ENCODE data around the gene LYPD6.
"Not testable (repeated sequence)": the region's sequence is repeated elsewhere in the genome, so short reads cannot be mapped to it uniquely, and the experiment has no call there.

Gene LYPD6

GRCh38 chr2:149312039-149312438, 18.3 kb upstream of the LYPD6 start:
- no peak overlapping the region for H3K27ac ChIP-seq
- TF ChIP-seq, protein P1, sequence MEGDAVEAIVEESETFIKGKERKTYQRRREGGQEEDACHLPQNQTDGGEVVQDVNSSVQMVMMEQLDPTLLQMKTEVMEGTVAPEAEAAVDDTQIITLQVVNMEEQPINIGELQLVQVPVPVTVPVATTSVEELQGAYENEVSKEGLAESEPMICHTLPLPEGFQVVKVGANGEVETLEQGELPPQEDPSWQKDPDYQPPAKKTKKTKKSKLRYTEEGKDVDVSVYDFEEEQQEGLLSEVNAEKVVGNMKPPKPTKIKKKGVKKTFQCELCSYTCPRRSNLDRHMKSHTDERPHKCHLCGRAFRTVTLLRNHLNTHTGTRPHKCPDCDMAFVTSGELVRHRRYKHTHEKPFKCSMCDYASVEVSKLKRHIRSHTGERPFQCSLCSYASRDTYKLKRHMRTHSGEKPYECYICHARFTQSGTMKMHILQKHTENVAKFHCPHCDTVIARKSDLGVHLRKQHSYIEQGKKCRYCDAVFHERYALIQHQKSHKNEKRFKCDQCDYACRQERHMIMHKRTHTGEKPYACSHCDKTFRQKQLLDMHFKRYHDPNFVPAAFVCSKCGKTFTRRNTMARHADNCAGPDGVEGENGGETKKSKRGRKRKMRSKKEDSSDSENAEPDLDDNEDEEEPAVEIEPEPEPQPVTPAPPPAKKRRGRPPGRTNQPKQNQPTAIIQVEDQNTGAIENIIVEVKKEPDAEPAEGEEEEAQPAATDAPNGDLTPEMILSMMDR (conservative IDR thresholded peaks at IDR 0.05), result no peak

DNA sequence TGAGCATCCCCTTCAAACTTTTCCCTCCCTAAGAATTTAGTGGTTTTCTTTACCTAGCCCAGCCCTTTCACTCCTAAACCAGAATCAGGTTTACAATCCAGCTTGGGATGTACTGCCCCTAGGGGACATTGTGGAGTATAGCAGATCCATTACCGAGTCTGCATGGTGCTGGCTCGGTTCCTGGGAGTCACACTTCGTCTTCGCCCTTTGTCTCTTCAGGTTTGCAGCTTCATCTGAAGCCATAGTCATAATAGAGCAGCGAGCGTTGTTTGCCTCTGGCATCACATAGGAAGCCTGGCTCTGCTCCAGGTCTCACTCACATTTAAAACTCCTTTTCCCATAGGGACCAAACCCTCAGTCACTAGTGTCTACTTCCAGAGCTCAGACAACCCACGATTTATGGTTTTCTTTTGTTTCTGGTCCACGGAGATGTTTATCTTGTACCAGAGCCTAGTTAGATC, 16.8 kb upstream of the LYPD6 start:
- TF ChIP-seq, protein P1 (conservative IDR thresholded peaks at IDR 0.05), result peak; percentile 90
- no peak overlapping the region for H3K27ac ChIP-seq

- H3K27ac ChIP-seq, result no peak overlapping the region
- TF ChIP-seq, protein P1 (conservative IDR thresholded peaks at IDR 0.05), result no peak
Observed at GRCh38 chr2:149314687-149315086, 15.7 kb upstream of the LYPD6 start.

DNA sequence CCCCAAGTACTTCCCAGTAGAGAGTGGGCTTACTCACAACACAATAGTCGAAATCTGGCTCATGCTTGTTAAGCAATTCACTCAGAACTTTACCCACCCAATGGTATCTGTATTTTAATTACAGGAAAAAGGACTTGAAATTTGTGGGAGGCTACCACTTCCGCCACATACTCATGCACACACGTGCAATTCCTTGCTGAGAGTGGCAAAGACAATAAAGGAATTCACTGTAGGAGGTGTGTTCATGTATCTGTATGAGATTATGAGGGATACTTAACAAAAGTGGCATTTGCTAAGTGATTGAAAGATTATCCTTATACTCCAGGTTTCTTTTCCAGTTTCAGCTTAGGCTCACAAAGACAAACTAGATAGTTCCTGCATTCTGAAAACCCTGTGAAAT, 14.9 kb upstream of the LYPD6 start:
- H3K27ac ChIP-seq, result no peak overlapping the region
- TF ChIP-seq, protein P1 (conservative IDR thresholded peaks at IDR 0.05), result no peak

DNA sequence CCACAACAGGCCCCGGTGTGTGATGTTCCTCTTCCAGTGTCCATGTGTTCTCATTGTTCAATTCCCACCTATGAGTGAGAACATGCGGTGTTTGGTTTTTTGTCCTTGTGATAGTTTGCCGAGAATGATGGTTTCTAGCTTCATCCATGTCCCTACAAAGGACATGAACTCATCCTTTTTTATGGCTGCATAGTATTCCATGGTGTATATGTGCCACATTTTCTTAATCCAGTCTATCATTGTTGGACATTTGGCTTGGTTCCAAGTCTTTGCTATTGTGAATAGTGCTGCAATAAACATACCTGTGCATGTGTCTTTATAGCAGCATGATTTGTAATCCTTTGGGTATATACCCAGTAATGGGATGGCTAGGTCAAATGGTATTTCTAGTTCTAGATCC, 11.8 kb upstream of the LYPD6 start:
- H3K27ac ChIP-seq, result not testable (repeated sequence)

DNA sequence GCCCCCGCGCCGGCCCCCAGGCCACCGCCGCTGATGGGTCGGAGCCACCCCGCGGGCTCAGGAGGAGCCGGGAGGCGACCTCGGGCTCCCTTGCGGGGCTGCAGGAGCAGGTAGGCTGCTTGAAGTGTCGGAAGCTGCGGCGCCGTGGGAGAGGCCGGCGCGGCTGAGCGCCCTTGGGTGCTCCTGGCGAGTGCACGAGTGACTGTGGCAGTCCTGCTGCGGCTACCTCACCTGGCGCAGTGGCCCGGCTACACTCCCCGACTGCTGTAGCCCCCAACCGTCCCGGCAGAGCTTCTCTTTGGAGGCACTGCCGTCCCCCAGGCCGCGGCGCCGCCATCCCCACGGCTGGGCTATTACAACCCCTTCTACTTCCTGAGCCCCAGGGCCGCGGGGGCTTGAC, 10.0 kb upstream of the LYPD6 start:
- TF ChIP-seq, protein P1 (conservative IDR thresholded peaks at IDR 0.05), result no peak
- H3K27ac ChIP-seq, result no peak overlapping the region

GRCh38 chr2:149329068-149329467, 1.3 kb upstream of the LYPD6 start:
- TF ChIP-seq, protein P1 (conservative IDR thresholded peaks at IDR 0.05), result no peak; the same call in 1 of the 2 replicates
- H3K27ac ChIP-seq, result peak overlapping the region; percentile 78

- H3K27ac ChIP-seq, result peak overlapping the region; percentile 78
- TF ChIP-seq, protein P1 (conservative IDR thresholded peaks at IDR 0.05), result peak; percentile 46
Observed at GRCh38 chr2:149329489-149330126, 779 bp upstream of the LYPD6 start.
